SU-DHL-6 (cell line): ENCODE data around the gene NEIL1.

Source experiments
- CTCF ChIP-seq: fragments of 200-600 bp; sonication (generic); IDR thresholded peaks from one replicate; pipeline ENCODE4 v1.5.1; 2017; ENCODE audit warnings: antibody characterized with exemption, mild to moderate bottlenecking, low read length, moderate library complexity; ENCODE audit not compliant: insufficient read depth, poor library complexity, severe bottlenecking
- EZH2phosphoT487 ChIP-seq: fragments of 200-600 bp; sonication (generic), shearing (Covaris generic); conservative IDR thresholded peaks from 2 replicates; pipeline ENCODE4 v1.6.1; 2018; ENCODE audit warnings: mild to moderate bottlenecking, antibody characterized with exemption, low read length, moderate library complexity, mixed read lengths

GRCh38 chr15:75327005-75327404 is 19.8 kb upstream of the NEIL1 start:
- TF ChIP-seq CTCF, result no peak
- no peak for TF ChIP-seq EZH2phosphoT487
